KMS-11 (cell line): ENCODE data around the gene USP21.
A peak's percentile ranks its signal among the peaks of the same experiment; 100 is the strongest.

Experiments
- H2AFZ ChIP-seq: fragments of 200-600 bp; sonication (generic); 2 replicates; pipeline ENCODE4 v1.6.1; 2016; ENCODE audit warnings: antibody characterized with exemption, mixed run types, low read depth
- H3K27ac ChIP-seq: fragments of 200-600 bp; sonication (generic); 2 replicates; pipeline ENCODE4 v1.6.1; 2016; ENCODE audit warnings: mild to moderate bottlenecking, mixed run types
- H3K27me3 ChIP-seq: fragments of 200-600 bp; sonication (generic); 2 replicates; pipeline ENCODE4 v1.6.1; 2017; ENCODE audit warnings: mild to moderate bottlenecking, low read depth, mixed run types, moderate library complexity; ENCODE audit not compliant: insufficient read depth
- H3K36me3 ChIP-seq: fragments of 200-600 bp; sonication (generic); 2 replicates; pipeline ENCODE4 v1.6.1; 2017; ENCODE audit warnings: mild to moderate bottlenecking, mixed run types; ENCODE audit not compliant: insufficient read depth
- H3K4me1 ChIP-seq: fragments of 200-600 bp; sonication (generic); 2 replicates; pipeline ENCODE4 v1.6.1; 2016; ENCODE audit warnings: mild to moderate bottlenecking, low read depth, mixed run types; ENCODE audit not compliant: poor library complexity, severe bottlenecking
- H3K4me2 ChIP-seq: fragments of 200-600 bp; sonication (generic); 2 replicates; pipeline ENCODE4 v1.7.0; 2016; ENCODE audit warnings: mild to moderate bottlenecking, mixed run types
- H3K4me3 ChIP-seq: fragments of 200-600 bp; sonication (generic); IDR thresholded peaks from 2 replicates; pipeline ENCODE4 v1.6.1; 2017; ENCODE audit warnings: low read depth, low read length, mixed read lengths; ENCODE audit not compliant: insufficient read depth
- H3K79me2 ChIP-seq: fragments of 200-600 bp; sonication (generic); 2 replicates; pipeline ENCODE4 v1.6.1; 2016; ENCODE audit warnings: low read depth, mixed run types; ENCODE audit not compliant: insufficient read depth
- H3K9ac ChIP-seq: fragments of 200-600 bp; sonication (generic); 2 replicates; pipeline ENCODE4 v1.6.1; 2016; ENCODE audit warnings: mild to moderate bottlenecking, mixed run types
- H4K20me1 ChIP-seq: fragments of 200-600 bp; sonication (generic); 2 replicates; pipeline ENCODE4 v1.6.1; 2016; ENCODE audit warnings: mild to moderate bottlenecking, mixed run types; ENCODE audit not compliant: insufficient read depth
- CTCF ChIP-seq: fragments of 200-600 bp; sonication (generic); conservative IDR thresholded peaks from 2 replicates; pipeline ENCODE4 v1.6.1; 2017; ENCODE audit warnings: low read depth, mild to moderate bottlenecking, antibody characterized with exemption, low read length, moderate library complexity, mixed read lengths

The USP21 gene

GRCh38 chr1:161119092-161119903 is 40.0 kb upstream of the USP21 start:
- H4K20me1 ChIP-seq: 0 out of 2 replicates have a peak, but pooled peaks cover 2% of the 10 kb centered on the region
- H3K4me1 ChIP-seq: peaks cover 49% of the 10 kb centered on the region
- no peak overlapping the region for H3K9ac ChIP-seq
- H3K4me2 ChIP-seq: peak overlapping the region; percentile 67
- H3K27me3 ChIP-seq: no peaks in the 10 kb centered on the region
- peak; percentile 95 for TF ChIP-seq CTCF
- peaks cover 49% of the 10 kb centered on the region for H3K79me2 ChIP-seq
- peaks cover 5% of the 10 kb centered on the region; the same call in 1 of the 2 replicates for H3K36me3 ChIP-seq
- peak overlapping the region; percentile 4; the same call in 1 of the 2 replicates for H3K27ac ChIP-seq
- H2AFZ ChIP-seq: no peak overlapping the region
- H3K4me3 ChIP-seq: no peak overlapping the region

GRCh38 chr1:161121042-161121650 is 38.2 kb upstream of the USP21 start:
- Histone ChIP-seq H3K4me2 (no peak overlapping the region), H3K4me3 (no peak overlapping the region), H2AFZ (no peak overlapping the region), H3K27me3 (no peaks in the 10 kb centered on the region), H4K20me1 (no peaks in the 10 kb centered on the region), H3K4me1 (peaks cover 31% of the 10 kb centered on the region), H3K79me2 (peaks cover 49% of the 10 kb centered on the region), H3K27ac (no peak overlapping the region), H3K9ac (no peak overlapping the region), H3K36me3 (peaks cover 5% of the 10 kb centered on the region; the same call in 1 of the 2 replicates)
- no peak for TF ChIP-seq CTCF

GRCh38 chr1:161121834-161122233 is 37.5 kb upstream of the USP21 start:
- H3K4me1 ChIP-seq: peaks cover 24% of the 10 kb centered on the region
- no peak overlapping the region for H2AFZ ChIP-seq
- no peaks in the 10 kb centered on the region for H3K27me3 ChIP-seq
- H3K79me2 ChIP-seq: peaks cover 49% of the 10 kb centered on the region
- peaks cover 5% of the 10 kb centered on the region; the same call in 1 of the 2 replicates for H3K36me3 ChIP-seq
- H3K4me3 ChIP-seq: no peak overlapping the region
- H3K9ac ChIP-seq: no peak overlapping the region
- no peak overlapping the region for H3K4me2 ChIP-seq
- no peak for TF ChIP-seq CTCF
- no peak overlapping the region for H3K27ac ChIP-seq
- H4K20me1 ChIP-seq: no peaks in the 10 kb centered on the region

GRCh38 chr1:161122967-161123366 is 36.3 kb upstream of the USP21 start:
- no peaks in the 10 kb centered on the region for H4K20me1 ChIP-seq
- no peak overlapping the region for H2AFZ ChIP-seq
- H3K27me3 ChIP-seq: no peaks in the 10 kb centered on the region
- H3K4me2 ChIP-seq: no peak overlapping the region
- peaks cover 42% of the 10 kb centered on the region; the same call in 1 of the 2 replicates for H3K79me2 ChIP-seq
- no peak for TF ChIP-seq CTCF
- peaks cover 9% of the 10 kb centered on the region; the same call in 1 of the 2 replicates for H3K36me3 ChIP-seq
- peaks cover 25% of the 10 kb centered on the region for H3K4me1 ChIP-seq
- no peak overlapping the region for H3K9ac ChIP-seq
- no peak overlapping the region for H3K27ac ChIP-seq
- H3K4me3 ChIP-seq: no peak overlapping the region
